GM12878 (cell line): ENCODE measurements around the gene DNAJC4. TPM values are rescaled to one million over a fixed set of nuclear protein-coding genes. Genes with fewer than 3 reads are reported as not detected.

Experiments used
- ATAC-seq: fragments of 200-7000 bp; cut with Tn5 transposase; 3 replicates; pipeline ENCODE4 v1.9.1; 2020; ENCODE audit warnings: mild to moderate bottlenecking, moderate library complexity
- BruUV-seq: library from RNA; stranded (reverse); fragments of 400-500 nt; replicated peaks from 2 replicates; lab custom pipeline; 2021; lab: Mats Ljungman, UMichigan
- CTCF ChIA-PET: fragments of 300-600 bp; sonication (Branson Sonifier 250); formaldehyde crosslinking; extraction: SDS; loops from one replicate; lab custom pipeline; 2021; ENCODE audit warnings: inconsistent platforms; lab: Yijun Ruan, JAX
- POLR2A ChIA-PET: fragments of 350-600 bp; formaldehyde crosslinking; extraction: SDS; loops from one replicate; lab custom pipeline; 2021; ENCODE audit warnings: inconsistent platforms; lab: Charles Lee
- RAD21 ChIA-PET: fragments of 300-600 bp; sonication (Branson Sonifier 250); formaldehyde crosslinking; loops from one replicate; lab custom pipeline; 2023; ENCODE audit warnings: antibody characterized with exemption; ENCODE audit not compliant: unreplicated experiment; lab: Charles Lee
- SMC1A ChIA-PET: fragments of 300-600 bp; sonication (Branson Sonifier 250); formaldehyde crosslinking; loops from one replicate; lab custom pipeline; 2023; ENCODE audit not compliant: unreplicated experiment, uncharacterized antibody; lab: Charles Lee
- DNase-seq: peaks from one replicate; pipeline ENCODE4 v3.0.0-alpha.2; 2011; ENCODE audit warnings: low read depth, low spot score
- FAIRE-seq: peaks from 3 replicates; lab custom pipeline; 2011; peaks lifted over from hg19 to GRCh38; lab: Jason Lieb, UNC
- H2AFZ ChIP-seq: 2 replicates; pipeline ENCODE4 v1.6.0; 2011; ENCODE audit warnings: low read depth, low read length, control low read depth; ENCODE audit not compliant: control insufficient read depth
- H3K27ac ChIP-seq: 2 replicates; pipeline ENCODE4 v1.5.1; 2011; ENCODE audit warnings: control low read depth; ENCODE audit not compliant: control insufficient read depth, insufficient read depth
- H3K27me3 ChIP-seq, 2 experiments: replicated peaks in 1 of 2; 2 replicates each; pipeline versions ENCODE4 v1.6.0 to v1.6.1; 2011; ENCODE audit warnings: low read length in 1 of 2; ENCODE audit not compliant: control insufficient read depth in 2 of 2, insufficient read depth in 2 of 2
- H3K36me3 ChIP-seq, 2 experiments: 2 replicates each; pipeline ENCODE4 v1.5.1; 2011; ENCODE audit warnings: low read length in 1 of 2; ENCODE audit not compliant: control insufficient read depth in 2 of 2, insufficient read depth in 2 of 2
- H3K4me1 ChIP-seq: 2 replicates; pipeline ENCODE4 v1.6.1; 2011; ENCODE audit warnings: mild to moderate bottlenecking, low read length, moderate library complexity, mixed read lengths; ENCODE audit not compliant: control insufficient read depth, insufficient read depth
- H3K4me2 ChIP-seq: 2 replicates; pipeline ENCODE4 v1.6.0; 2011; ENCODE audit warnings: control low read depth; ENCODE audit not compliant: control insufficient read depth, insufficient read depth
- H3K4me3 ChIP-seq: fragments of 200-600 bp; sonication (generic); 2 replicates; pipeline ENCODE4 v1.5.1; 2016
- H3K79me2 ChIP-seq: 2 replicates; pipeline ENCODE4 v1.6.0; 2011; ENCODE audit warnings: low read length; ENCODE audit not compliant: control insufficient read depth, insufficient read depth
- H3K9ac ChIP-seq: 2 replicates; pipeline ENCODE4 v1.8.0; 2011; ENCODE audit warnings: low read length, control low read depth, mixed read lengths; ENCODE audit not compliant: control insufficient read depth, insufficient read depth
- H3K9me3 ChIP-seq: replicated peaks from 3 replicates; pipeline ENCODE4 v1.5.1; 2011; ENCODE audit warnings: mild to moderate bottlenecking, low read length; ENCODE audit not compliant: control insufficient read depth, insufficient read depth
- H4K20me1 ChIP-seq: 2 replicates; pipeline ENCODE4 v1.6.0; 2011; ENCODE audit not compliant: control insufficient read depth, insufficient read depth
- ELK1 ChIP-seq: IDR thresholded peaks from 2 replicates; pipeline ENCODE4 v1.6.1; 2012; ENCODE audit warnings: low read depth, low read length, improper control_type of control experiment
- GATAD2B ChIP-seq: fragments of 450-650 bp; conservative IDR thresholded peaks from 2 replicates; pipeline ENCODE4 v1.6.1; 2017; ENCODE audit warnings: low read depth, mild to moderate bottlenecking, moderate library complexity
- SMC3 ChIP-seq: IDR thresholded peaks from 2 replicates; pipeline ENCODE4 v1.6.1; 2011; ENCODE audit warnings: low read length, improper control_type of control experiment, borderline replicate concordance
- WGBS: methylation state at CpG from one replicate; pipeline ENCODE4 v1.1.6; 2016; ENCODE audit warnings: low lambda C conversion rate; ENCODE audit not compliant: insufficient replicate concordance, insufficient coverage; ENCODE audit errors: missing lambda C conversion rate; 5-methylcytosine and 5-hydroxymethylcytosine counted together
- in situ Hi-C: fragments of 300-500 bp; cut with MboI; formaldehyde crosslinking; loops from 9 replicates; pipeline ENCODE4 v1.14.3; 2018; ENCODE audit warnings: mixed read lengths
- intact Hi-C: fragments of 100-400 bp; cut with micrococcal nuclease; formaldehyde crosslinking; loops from one replicate; pipeline ENCODE4 v1.14.2; 2022; ENCODE audit not compliant: unreplicated experiment
- polyA plus RNA-seq, 11 experiments: library from polyadenylated mRNA; depleted of rRNA in 4 of 11; unstranded in 6 of 11; stranded (reverse) in 5 of 11; fragments of >200 nt; fragmentation: Nextera tagmentation in 4 of 11; fragmentation: Illumina TruSeq in 1 of 11; extraction: Ambion mirVana in 4 of 11; extraction: Trizol in 1 of 11; gene quantifications; 1 replicate in 1 of 11; 2 replicates in 10 of 11; pipeline versions ENCODE4 v1.2.1 to v1.2.3, GENCODE V29; 2011 to 2016; ENCODE audit warnings: inconsistent platforms in 2 of 11, missing spikeins in 2 of 11, low read depth in 1 of 11
- total RNA-seq, 4 experiments: library from RNA; depleted of rRNA in 3 of 4; stranded (reverse); fragments of >200 nt in 3 of 4; fragmentation: Illumina TruSeq in 1 of 4; extraction: Trizol in 1 of 4; gene quantifications; 2 replicates each; pipeline versions ENCODE4 v1.2.1 to v1.2.3, GENCODE V29; 2013 to 2021
- TF ChIP-seq, protein P1 (sequence below), 3 experiments: IDR thresholded peaks in 2 of 3; conservative IDR thresholded peaks in 1 of 3; 2 replicates each; pipeline ENCODE4 v1.5.1; 2011; ENCODE audit warnings: low read depth in 3 of 3, low read length in 3 of 3, mild to moderate bottlenecking in 3 of 3, control low read depth in 2 of 3, moderate library complexity in 2 of 3, inconsistent platforms in 1 of 3, mixed read lengths in 1 of 3; ENCODE audit not compliant: control insufficient read depth in 2 of 3, insufficient read depth in 1 of 3; ENCODE audit errors: extremely low read depth in 1 of 3
- TF ChIP-seq, protein P2 (sequence below): fragments of 450-650 bp; IDR thresholded peaks from 2 replicates; pipeline ENCODE4 v1.6.1; 2017; ENCODE audit warnings: antibody characterized with exemption, mild to moderate bottlenecking, moderate library complexity
- TF ChIP-seq, protein P3 (sequence below): IDR thresholded peaks from 2 replicates; pipeline ENCODE4 v1.6.1; 2012; ENCODE audit warnings: low read depth, low read length, improper control_type of control experiment

Gene DNAJC4
- total and polyA plus RNA-seq, 10 of the 15 experiments (the other 5 are each of a cell fraction or from before 2014, with no cell fraction given), result 3.7 to 64.9 (median 30.1) TPM

DNA sequence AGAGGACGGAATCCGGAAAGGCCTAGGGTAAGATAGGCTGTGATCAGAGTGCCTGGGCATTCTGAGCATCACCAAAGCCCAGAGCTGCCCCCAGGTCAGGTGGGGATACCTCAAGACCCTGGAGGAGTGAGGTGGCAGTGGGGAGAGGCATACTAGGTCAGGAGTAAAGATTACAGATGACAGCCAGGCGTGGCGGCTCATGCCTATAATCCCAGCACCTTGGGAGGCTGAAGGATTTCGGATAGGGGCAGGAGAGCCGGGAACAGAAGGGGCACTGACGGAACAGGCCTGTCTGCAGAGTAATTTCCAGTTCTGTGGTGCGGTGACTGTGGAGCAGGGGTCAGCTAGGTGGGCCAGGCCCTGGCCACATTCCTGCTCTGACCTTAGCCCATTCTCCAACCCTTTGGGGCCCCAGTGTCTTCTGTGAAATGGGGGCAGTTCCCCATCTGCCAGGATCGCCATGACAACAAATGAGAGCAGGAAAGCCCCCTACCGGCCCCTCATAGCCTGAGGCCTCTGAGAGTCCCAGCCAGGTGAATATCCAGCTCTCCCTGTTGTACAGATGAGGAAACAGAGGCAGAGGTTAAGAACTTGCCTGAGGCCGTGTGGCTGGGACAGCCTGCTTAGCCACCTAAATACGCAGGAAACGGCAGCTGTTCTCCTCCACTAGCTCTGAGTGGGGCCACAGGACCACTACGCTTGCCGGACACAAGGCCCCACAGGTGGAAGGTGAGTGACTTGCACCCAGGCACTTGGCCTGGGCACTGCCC is 44.9 kb downstream of the DNAJC4 start:
- Histone ChIP-seq H3K4me1 (0 out of 2 replicates have a peak, but pooled peaks cover 2% of the 10 kb centered on the region), H3K36me3 (peaks cover 0 to 3% of the 10 kb centered on the region in 2 experiments; a peak in 1 of 4 replicates), H3K4me2 (no peak overlapping the region), H3K79me2 (peaks cover 10% of the 10 kb centered on the region), H3K4me3 (no peak overlapping the region), H3K27me3 (no peaks in the 10 kb centered on the region), H3K9me3 (no peaks in the 10 kb centered on the region), H4K20me1 (no peaks in the 10 kb centered on the region; the same call in 1 of the 2 replicates), H3K27ac (no peak overlapping the region), H3K9ac (no peak overlapping the region), H2AFZ (no peak overlapping the region)
- no TSS peak for BruUV-seq
- WGBS, result 94% methylated on average over 15 of the region's 15 CpGs
- ChIA-PET SMC1A (interaction anchor here (1.3 kb wide), 1 partner anchor 42 kb away, joined by 3 read pairs; the partner anchor contains the start of genes PRDX5 and TRMT112), RAD21 (no interaction called here), CTCF (interaction anchor here (0.6 to 3.5 kb wide), 5 partner anchors 8 to 29 kb away, joined by 3 to 10 read pairs (median 4); no protein-coding TSS in a partner anchor), POLR2A (interaction anchor here (0.8 kb wide), 1 partner anchor 34 kb away, joined by 3 read pairs; the partner anchor contains the start of gene FKBP2)
- no peak for TF ChIP-seq SMC3
- no peak for TF ChIP-seq GATAD2B
- TF ChIP-seq ELK1, result no peak
- TF ChIP-seq, protein P1, sequence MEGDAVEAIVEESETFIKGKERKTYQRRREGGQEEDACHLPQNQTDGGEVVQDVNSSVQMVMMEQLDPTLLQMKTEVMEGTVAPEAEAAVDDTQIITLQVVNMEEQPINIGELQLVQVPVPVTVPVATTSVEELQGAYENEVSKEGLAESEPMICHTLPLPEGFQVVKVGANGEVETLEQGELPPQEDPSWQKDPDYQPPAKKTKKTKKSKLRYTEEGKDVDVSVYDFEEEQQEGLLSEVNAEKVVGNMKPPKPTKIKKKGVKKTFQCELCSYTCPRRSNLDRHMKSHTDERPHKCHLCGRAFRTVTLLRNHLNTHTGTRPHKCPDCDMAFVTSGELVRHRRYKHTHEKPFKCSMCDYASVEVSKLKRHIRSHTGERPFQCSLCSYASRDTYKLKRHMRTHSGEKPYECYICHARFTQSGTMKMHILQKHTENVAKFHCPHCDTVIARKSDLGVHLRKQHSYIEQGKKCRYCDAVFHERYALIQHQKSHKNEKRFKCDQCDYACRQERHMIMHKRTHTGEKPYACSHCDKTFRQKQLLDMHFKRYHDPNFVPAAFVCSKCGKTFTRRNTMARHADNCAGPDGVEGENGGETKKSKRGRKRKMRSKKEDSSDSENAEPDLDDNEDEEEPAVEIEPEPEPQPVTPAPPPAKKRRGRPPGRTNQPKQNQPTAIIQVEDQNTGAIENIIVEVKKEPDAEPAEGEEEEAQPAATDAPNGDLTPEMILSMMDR (IDR thresholded peaks at IDR 0.05 in 2 of 3, conservative IDR thresholded peaks at IDR 0.05 in 1 of 3; ENCODE audit: control insufficient read depth in 2 of 3, extremely low read depth in 1 of 3, insufficient read depth in 1 of 3, low read depth in 3 of 3, low read length in 3 of 3), result no peak
- TF ChIP-seq, protein P2, sequence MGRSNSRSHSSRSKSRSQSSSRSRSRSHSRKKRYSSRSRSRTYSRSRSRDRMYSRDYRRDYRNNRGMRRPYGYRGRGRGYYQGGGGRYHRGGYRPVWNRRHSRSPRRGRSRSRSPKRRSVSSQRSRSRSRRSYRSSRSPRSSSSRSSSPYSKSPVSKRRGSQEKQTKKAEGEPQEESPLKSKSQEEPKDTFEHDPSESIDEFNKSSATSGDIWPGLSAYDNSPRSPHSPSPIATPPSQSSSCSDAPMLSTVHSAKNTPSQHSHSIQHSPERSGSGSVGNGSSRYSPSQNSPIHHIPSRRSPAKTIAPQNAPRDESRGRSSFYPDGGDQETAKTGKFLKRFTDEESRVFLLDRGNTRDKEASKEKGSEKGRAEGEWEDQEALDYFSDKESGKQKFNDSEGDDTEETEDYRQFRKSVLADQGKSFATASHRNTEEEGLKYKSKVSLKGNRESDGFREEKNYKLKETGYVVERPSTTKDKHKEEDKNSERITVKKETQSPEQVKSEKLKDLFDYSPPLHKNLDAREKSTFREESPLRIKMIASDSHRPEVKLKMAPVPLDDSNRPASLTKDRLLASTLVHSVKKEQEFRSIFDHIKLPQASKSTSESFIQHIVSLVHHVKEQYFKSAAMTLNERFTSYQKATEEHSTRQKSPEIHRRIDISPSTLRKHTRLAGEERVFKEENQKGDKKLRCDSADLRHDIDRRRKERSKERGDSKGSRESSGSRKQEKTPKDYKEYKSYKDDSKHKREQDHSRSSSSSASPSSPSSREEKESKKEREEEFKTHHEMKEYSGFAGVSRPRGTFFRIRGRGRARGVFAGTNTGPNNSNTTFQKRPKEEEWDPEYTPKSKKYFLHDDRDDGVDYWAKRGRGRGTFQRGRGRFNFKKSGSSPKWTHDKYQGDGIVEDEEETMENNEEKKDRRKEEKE, result no peak
- TF ChIP-seq, protein P3, sequence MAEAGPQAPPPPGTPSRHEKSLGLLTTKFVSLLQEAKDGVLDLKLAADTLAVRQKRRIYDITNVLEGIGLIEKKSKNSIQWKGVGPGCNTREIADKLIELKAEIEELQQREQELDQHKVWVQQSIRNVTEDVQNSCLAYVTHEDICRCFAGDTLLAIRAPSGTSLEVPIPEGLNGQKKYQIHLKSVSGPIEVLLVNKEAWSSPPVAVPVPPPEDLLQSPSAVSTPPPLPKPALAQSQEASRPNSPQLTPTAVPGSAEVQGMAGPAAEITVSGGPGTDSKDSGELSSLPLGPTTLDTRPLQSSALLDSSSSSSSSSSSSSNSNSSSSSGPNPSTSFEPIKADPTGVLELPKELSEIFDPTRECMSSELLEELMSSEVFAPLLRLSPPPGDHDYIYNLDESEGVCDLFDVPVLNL, result no peak
- in situ Hi-C loops (no loop called here), intact Hi-C loops (no loop called here)
- FAIRE-seq (no peak), ATAC-seq (no peak), DNase-seq (no peak)
